HG03045 (cell line): ENCODE data around the gene PHACTR3.
"Not testable (repeated sequence)": the region's sequence is repeated elsewhere in the genome, so short reads cannot be mapped to it uniquely, and the experiment has no call there.

Source experiments
- ATAC-seq: cut with Tn5 transposase; IDR thresholded peaks from one replicate; pipeline ENCODE4 v1.9.1; 2021; ENCODE audit warnings: mild to moderate bottlenecking, moderate library complexity; ENCODE audit not compliant: unreplicated experiment

PHACTR3 gene

DNA sequence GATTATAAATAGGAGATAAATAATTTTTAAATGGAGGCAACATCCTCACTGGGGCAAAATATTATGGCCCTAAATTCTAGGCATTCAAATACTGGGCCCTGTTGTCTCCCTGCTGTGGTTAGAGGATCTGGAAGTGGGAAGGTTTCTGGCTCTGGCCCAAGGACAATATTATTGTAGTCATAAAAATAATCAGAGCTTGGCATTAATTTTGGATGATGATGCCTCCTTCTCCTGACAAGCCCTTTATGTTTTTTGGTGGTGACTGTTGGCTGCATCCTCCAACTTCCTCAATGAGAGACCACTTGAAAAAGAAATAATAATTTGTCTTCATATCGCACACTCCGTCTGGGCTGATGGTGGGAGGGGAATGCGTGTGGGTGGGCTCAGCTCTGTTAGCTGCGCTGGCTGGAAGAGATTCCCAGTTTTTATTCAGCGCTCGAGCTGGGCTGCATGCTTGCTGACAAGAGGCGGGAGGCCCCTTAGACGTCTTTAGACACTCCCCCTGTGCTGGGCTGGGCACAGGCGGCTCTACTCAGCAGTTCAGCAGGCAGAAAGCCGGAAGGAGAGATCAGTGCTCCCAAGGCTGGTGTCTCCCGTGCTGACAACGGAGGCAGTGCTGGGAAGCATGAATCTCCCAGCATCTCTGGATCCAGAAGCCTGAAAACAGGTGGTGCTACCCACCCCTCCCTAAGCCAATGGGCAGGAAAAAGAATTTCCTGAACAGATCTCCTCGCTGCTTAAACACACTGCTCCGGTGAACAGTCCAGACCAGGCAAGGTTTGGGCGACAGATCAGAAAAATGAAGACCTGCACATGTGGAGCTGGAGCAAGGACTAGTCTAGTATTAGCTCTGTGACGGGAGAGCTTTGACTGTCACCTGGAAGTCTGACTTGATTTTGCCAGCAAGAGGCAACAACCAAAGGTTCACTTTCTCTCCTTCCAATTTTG, 231.4 kb downstream of the PHACTR3 start:
- no peak for ATAC-seq

DNA sequence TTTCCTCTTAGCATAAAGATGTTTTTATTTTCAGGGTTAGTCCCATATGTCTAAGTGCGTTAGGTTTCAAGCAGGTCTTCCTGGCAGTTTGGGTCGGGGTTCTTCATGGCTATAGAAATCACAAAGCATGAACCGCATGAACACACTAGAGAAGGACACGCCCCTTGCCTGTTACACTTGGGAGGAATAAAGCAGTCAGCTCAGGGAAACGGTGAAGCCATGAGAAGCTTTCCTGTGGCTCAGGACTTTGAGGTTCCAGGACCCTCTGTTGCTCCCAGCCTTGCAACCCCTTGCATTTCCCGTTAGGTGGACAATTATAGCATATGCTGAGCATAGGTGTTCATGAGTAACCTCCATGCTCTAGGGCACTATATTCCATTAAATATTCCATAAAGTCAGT, 232.4 kb downstream of the PHACTR3 start:
- no peak for ATAC-seq

DNA sequence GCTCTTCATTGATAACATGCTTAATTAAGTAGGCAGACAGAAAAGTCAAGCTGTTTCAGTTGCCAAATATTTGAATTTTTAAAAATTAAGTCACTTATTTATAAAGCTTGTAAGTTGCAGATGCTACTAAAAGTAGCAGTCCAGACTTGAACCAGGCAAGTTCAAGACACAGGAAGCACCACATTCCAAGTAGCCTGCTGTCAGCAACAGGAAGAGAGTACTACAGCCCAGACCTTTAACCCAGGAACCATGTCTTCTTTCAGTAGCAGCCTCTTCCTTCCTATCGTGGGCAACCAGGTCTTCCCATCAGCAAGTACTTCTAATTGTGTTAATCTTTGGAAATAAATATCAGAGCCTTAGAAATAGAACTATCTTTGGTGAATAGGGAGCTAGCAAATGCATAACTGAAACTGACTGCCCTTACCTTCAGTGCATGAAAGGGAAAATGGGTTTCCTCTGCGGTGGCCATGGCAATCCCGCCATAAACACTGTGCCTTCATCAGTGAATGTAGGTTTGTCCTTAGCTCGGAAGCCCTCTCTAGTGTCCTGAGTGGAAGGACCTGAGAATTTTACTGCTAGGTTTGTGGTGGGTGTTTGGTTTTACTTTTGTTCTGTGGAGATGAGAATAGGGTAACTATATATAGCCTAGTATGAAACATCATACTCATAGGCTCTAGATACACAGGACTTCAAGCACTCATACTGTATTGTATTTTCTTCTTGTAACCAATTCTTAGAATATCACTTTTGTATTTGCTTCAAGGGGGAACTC, 233.5 kb downstream of the PHACTR3 start:
- ATAC-seq = peak; percentile 82

DNA sequence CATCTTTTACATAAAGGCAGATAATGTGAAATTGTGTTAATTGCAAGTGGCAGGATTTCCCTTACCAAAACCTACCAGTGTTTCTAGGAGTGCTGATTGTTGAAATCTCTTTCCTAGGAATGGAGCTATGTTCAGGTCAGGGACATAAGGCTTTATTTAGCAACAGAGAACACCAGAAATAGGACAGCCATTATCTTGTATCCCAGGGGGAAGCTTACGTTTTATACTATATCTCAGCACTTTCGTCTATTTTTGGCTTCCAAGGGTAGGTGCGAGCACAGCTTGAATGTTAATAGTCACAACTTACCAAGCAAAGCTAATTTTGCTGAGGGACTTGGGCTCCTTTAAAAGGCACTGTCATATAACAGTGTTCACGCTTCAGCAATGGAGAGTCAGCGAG, 235.1 kb downstream of the PHACTR3 start:
- no peak for ATAC-seq

DNA sequence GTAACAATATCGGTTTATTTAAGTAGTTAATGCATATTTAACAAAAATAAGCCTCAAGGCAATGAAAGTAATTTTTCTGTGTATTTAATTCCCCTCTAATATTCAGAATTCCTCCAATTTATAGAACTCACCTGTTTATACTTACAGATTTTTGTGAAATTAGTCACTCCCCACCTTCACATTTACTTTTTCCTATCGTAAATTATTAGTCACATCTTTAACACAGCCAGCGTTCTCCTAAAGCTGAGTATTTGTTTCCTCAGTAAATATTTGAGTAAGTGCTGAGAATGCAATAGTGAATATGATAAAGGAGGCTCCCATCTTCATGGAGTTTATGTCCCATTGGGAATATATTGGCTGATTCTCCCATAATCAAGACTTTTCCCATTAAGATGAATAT, 241.1 kb downstream of the PHACTR3 start:
- no peak for ATAC-seq

DNA sequence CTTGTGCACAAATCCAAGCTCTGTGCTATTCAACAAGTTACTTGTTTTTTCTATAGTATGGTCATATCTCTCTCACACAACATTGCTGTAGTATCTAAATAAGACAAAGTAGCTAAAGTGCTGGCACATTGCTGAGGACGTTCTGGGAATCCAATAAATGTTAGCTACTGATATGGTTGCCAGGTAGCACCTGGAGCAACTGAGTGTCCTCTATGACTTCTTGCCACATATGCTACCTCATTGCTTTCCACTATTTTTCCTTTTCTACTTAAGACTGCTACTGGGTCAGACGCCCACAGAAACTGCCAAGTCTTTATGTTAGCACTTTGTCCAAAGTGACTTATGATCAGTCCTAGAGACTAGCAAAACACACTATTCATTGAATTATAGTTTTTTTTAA, 243.8 kb downstream of the PHACTR3 start:
- no peak for ATAC-seq

DNA sequence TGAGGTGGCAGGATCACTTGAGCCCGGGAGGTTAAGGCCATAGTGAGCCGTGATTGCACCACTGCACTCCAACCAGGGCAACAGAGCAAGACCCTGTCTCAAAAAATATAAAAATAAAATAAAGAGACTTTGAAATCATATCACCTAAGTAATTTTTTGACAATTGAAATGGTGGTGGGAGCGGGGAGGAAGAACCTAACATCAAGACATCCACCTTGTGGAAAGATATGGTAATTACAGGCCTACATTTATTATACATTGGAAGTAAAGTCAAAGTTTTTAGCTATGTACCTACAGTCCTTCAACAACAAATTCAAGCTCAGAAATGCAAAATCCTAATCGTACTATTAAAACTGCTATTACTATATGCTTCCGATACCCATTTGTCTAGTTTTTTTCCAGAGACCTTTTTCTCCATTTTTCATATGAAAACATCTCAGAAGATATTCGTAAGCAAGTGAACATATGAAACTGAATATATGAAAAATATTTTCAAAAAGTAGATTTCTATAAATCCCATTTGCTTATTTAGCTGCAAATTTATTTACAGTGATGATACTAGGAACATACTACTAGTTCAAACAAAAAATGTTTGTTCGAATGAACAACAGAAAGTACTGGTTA, 245.8 kb downstream of the PHACTR3 start:
- ATAC-seq = no peak

DNA sequence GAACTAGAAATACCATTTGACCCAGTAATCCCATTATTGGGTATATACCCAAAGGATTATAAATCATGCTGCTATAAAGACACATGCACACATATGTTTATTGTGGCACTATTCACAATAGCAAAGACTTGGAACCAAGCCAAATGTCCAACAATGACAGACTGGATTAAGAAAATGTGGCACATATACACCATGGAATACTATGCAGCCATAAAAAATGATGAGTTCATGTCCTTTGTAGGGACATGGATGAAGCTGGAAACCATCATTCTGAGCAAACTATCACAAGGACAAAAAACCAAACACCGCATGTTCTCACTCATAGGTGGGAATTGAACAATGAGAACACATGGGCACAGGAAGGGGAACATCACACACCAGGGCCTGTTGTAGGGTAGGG, 252.2 kb downstream of the PHACTR3 start:
- not testable (repeated sequence) for ATAC-seq

DNA sequence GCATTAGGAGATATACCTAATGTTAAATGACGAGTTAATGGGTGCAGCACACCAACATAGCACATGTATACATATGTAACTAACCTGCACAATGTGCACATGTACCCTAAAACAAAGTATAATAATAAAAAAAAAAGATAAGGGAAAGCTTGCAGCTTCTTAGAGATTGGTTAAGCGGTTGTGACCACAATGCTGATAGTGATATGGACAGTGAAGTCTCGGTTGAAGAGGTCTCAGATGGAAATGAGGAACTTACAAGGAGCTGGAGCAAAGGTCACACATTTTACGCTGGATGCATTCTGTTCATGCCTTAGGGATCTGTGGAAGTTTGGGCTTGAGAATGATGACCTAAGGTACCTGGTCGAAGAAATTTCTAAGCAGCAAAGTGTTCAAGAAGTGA, 252.6 kb downstream of the PHACTR3 start:
- ATAC-seq = not testable (repeated sequence)

DNA sequence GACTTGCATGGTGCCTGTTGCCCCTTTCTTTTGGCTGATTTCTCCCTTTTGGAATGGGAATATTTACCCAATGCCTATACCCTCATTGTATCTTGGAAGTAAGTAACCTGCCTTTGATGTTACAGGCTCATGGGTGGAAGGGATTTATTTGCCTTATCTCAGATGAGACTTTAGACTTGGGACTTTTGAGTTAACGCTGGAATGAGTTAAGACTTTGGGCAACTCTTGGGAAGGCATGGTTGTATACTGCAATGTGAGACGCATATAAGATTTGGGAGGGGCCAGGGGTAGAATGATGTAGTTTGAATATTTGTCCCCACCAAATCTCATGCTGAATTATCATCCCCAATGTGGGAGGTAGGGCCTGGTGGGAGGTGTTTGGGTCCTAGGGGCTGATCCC, 253.6 kb downstream of the PHACTR3 start:
- no peak for ATAC-seq

DNA sequence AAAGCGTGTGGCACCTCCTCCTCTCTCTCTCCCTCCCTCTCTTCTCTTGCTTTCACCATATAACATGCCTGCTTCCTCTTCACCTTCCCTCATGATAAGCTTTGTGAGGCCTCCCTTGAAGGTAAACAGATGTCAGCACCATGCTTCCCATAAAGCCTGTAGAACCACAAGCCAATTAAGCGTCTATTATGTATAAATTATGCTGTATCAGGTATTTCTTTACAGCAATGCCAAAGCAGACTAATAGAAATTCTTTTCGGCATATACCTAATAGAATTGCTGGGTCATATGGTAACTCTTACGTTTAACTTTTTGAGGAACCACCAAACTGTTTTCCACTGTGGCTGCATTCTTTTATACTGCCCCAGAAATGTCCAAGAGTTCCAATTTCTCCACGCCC, 254.1 kb downstream of the PHACTR3 start:
- no peak for ATAC-seq

DNA sequence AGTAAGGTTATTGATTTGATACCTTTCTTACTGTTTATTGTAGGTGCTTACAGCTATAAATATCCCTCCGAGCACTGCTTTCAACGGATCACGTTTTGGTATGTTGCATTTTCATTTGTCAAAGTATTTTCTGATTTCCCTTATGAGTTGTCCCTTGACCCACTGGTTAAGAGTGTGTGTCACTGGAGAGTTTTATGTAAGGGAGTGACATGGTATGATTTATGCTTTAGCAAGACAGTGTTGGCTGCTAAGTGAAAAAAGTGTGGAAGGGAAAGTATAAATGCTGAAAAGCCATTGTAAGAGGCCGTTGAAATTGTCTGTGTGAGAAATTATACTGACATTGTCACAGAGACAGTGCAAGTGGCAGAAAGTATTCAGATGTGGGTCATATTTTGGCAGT, 257.1 kb downstream of the PHACTR3 start:
- no peak for ATAC-seq

DNA sequence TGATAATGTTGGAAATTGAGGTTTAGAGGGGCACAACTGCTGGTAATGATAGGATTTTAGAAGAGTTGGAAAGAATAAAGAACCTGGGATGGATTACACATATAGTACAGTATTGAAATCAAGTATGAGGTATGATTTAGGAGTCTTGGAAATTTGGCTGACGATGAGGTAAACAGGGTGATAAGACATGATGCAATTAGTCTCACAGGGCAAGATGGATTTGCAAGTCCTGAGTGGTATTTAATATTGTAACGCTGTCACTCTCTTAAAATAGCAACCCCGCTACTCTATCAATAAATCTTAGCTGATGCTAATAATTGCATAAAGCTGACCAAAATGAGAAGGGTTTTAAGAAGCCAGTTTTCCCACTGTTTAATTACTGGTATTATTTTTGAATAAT, 258.7 kb downstream of the PHACTR3 start:
- no peak for ATAC-seq

DNA sequence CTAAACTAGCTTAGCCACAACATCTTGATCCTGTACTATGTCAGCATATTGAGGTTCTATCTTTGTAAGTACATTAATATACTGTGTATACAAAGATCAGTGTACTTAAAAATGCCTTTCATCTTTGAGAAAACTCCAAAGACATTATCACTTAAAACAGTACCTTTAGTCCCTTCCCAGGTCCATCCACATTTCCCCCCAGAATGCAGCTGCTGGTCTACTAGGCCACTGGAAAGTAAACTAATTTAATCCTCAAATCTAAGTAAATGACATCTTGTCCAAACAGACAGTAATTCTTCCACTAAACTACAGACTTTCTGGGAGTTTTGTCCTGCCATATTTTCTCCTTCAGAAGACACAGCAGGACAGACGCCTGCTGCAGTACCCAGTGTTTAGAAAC, 260.4 kb downstream of the PHACTR3 start:
- ATAC-seq = no peak

DNA sequence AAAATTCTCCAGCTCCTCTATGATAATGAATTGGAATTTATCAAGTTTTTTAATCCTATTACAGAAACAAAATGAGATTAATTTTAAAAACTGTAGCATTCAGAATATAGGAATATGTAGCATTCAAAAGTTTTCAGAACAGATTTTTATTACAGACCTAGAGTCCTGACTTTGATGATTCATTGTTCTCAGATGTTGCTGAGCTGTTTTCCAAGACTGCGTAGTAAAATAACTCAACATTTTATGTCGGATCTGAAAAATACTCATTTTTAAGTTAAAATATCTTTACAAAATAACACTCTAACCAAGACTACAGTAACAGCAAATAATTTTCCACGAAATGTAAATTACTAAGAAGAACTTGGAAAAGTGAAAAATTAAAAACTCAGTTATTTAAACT, 262.0 kb downstream of the PHACTR3 start:
- no peak for ATAC-seq

DNA sequence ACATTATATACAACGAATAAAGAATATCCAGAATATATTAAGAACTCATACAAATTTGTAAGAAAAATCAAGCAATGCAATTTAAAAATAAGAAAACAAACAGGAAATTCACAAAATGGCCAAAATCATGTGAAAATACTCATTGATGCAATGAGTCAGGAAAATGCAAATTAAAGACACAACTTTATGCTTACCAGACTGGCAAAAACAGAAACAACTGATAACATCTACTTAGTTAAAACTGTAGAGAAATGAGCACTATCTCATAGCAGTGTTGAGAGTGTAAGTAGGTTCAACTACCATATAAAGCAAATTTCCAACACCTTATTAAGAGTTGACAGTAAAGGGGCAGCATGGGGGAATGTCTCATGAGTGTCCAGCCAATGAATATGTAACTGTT, 266.8 kb downstream of the PHACTR3 start:
- ATAC-seq = no peak

DNA sequence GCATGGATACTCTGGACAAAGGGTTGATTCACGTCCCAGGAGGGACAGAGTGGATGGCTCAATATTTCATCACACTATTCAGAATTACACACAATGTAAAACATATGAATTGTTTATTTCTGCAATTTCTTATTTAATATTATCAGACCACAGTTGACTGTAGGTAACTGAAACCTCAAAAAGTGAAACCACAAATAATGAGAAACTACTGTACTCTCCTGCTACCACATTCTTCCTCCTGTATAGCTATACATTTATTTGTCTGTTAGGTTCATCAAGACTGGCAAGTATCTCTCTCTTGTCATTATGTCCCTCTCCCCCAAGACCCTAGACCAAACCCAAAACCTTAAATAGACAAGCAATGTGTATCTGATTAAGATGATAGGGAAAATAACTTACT, 269.1 kb downstream of the PHACTR3 start:
- ATAC-seq = no peak

DNA sequence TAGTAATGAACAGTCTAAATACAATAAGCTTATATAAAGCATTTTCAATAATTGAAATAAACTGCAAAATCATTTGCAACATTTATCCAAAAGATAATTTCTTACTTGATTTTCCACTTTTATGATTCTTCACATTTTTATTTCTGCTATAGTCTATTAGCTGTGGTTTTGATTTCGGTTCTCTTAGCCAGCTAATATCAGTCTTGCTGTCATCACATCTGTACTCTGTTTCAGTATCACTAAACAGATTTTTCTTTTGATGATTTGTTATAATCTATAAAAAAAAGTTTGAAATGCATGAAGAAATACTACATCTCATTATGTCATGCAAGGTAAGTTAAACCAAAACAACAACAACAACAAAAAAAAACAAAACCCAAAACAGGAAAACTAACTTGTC, 275.9 kb downstream of the PHACTR3 start:
- no peak for ATAC-seq

DNA sequence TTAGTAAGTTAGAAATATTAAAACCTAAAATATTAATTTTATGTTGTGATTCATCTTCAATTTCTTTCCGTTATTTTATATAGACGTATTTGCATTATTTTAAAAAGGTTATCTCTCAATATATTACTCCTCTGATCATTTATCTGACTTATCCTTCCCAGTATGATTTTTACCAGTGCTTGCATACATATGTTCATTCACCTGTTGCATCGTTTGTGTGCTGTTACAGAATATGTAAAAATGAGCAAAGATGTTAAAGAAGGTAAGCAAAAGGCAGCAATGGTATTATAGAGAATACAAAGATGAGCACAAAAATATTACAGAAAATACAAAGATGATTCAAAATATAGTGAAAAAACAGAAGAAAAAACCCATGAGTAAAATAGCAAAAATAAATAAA, 280.2 kb downstream of the PHACTR3 start:
- ATAC-seq = no peak

DNA sequence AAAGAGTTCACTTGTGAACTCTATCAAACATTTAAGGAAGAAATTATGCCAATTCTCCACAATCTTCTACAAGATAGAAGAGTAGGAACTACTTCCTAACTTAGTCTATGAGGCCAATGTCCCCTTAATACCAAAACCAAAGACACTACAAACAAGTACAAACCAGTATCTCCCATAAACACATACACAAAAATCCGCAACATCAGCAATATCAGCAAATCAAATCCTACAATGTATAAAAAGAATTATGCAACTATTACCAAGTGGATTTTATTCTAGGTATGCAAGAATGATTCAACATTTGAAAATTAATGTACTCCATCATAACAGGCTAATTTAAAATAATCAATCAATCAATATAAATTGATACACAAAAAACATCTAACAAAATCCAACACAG, 283.7 kb downstream of the PHACTR3 start:
- no peak for ATAC-seq

DNA sequence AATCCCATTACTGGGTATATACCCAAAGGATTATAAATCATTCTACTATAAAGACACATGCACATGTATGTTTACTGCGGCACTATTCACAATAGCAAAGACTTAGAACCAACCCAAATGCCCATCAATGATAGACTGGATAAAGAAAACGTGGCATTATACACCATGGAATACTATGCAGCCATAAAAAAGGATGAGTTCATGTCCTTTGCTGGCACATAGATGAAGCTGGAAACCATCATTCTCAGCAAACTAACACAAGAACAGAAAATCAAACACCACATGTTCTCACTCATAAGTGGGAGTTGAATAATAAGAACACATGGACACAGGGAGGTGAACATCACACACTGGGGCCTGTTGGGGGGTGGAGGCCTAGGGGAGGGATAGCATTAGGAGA, 285.7 kb downstream of the PHACTR3 start:
- ATAC-seq = not testable (repeated sequence)

DNA sequence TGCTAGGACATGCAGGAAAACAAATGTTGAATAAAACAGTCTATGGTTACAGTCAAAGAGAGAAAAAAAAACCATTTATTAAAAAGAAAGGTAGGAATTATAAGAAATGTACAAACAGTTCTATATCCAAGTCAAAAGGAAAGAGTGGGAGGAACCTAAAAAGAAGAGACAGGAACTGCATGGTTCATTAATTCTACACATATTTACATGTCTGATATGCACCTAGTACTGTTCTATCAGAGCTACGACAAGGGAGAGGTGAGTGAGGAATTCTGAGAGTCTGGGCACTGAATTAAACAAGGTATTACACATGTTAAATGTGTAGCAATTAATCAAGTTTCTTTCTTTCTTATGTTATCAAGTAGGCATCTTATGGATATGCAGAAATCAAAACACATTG, 287.2 kb downstream of the PHACTR3 start:
- no peak for ATAC-seq
